ENCODE results near the gene CFAP46.

Gene CFAP46

DNA sequence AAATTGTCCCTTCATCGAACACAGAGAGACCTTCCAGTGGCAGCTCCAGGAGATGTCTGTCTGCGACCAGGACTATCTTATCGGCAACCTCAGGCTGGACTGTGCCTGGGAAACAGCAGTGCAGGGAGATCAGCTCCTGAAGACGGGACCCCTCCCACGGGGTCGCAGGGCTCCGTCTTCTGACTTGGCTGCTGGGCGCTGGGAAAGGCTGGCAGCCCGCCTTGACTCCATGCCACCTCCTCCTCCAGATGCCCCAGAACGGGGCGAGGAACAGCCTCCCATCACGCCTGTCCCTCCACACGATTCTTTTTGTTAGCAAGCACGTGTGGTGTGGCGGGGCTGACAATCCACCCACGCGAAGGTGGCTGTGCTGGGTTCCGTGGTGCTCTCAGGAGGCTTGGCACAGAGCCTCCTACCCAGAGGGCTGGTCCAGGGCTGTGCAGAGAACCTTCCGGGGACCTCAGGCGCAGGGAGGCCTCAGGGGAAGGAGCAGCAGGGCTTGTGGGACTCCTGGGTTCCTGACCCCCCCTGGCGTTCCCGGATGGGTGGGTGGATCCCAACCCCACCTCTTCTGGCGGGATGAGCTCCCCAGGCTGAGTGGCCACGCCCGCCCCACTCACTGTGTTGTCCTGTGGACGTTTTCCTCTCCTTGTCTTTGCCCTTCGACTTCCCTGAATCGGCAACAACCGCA is 108.8 kb downstream of the CFAP46 start:
- no peaks in the 10 kb centered on the region for H3K36me3 ChIP-seq (ENCODE audit: insufficient read depth, low read length)
- H4K20me1 ChIP-seq (ENCODE audit: insufficient read depth, low read length, poor library complexity, severe bottlenecking), result no peaks in the 10 kb centered on the region
- H3K9ac ChIP-seq (ENCODE audit: low read depth, low read length, poor library complexity, severe bottlenecking), result no peak overlapping the region
- no peak overlapping the region for H3K4me2 ChIP-seq (ENCODE audit: low read depth, low read length, poor library complexity, severe bottlenecking)
- H3K9me2 ChIP-seq (replicated peaks; ENCODE audit: low read depth, low read length), result no peaks in the 10 kb centered on the region
- H2AFZ ChIP-seq (ENCODE audit: low read length), result no peak overlapping the region
- no peaks in the 10 kb centered on the region for H3K9me3 ChIP-seq (ENCODE audit: insufficient read depth, low read depth, low read length)
- H3F3A ChIP-seq (ENCODE audit: low read depth), result no peaks in the 10 kb centered on the region
- TF ChIP-seq, protein P1, sequence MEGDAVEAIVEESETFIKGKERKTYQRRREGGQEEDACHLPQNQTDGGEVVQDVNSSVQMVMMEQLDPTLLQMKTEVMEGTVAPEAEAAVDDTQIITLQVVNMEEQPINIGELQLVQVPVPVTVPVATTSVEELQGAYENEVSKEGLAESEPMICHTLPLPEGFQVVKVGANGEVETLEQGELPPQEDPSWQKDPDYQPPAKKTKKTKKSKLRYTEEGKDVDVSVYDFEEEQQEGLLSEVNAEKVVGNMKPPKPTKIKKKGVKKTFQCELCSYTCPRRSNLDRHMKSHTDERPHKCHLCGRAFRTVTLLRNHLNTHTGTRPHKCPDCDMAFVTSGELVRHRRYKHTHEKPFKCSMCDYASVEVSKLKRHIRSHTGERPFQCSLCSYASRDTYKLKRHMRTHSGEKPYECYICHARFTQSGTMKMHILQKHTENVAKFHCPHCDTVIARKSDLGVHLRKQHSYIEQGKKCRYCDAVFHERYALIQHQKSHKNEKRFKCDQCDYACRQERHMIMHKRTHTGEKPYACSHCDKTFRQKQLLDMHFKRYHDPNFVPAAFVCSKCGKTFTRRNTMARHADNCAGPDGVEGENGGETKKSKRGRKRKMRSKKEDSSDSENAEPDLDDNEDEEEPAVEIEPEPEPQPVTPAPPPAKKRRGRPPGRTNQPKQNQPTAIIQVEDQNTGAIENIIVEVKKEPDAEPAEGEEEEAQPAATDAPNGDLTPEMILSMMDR (conservative IDR thresholded peaks at IDR 0.05; ENCODE audit: low read length), result no peak
- H3K4me1 ChIP-seq (ENCODE audit: insufficient read depth, low read length, poor library complexity, severe bottlenecking), result no peaks in the 10 kb centered on the region
- H3K4me3 ChIP-seq (ENCODE audit: low read length, poor library complexity, severe bottlenecking), result no peak overlapping the region
- no peaks in the 10 kb centered on the region for H3K79me2 ChIP-seq (ENCODE audit: insufficient read depth, low read length)
- no peaks in the 10 kb centered on the region for H3K27me3 ChIP-seq (ENCODE audit: insufficient read depth, low read length, poor library complexity, severe bottlenecking)

DNA sequence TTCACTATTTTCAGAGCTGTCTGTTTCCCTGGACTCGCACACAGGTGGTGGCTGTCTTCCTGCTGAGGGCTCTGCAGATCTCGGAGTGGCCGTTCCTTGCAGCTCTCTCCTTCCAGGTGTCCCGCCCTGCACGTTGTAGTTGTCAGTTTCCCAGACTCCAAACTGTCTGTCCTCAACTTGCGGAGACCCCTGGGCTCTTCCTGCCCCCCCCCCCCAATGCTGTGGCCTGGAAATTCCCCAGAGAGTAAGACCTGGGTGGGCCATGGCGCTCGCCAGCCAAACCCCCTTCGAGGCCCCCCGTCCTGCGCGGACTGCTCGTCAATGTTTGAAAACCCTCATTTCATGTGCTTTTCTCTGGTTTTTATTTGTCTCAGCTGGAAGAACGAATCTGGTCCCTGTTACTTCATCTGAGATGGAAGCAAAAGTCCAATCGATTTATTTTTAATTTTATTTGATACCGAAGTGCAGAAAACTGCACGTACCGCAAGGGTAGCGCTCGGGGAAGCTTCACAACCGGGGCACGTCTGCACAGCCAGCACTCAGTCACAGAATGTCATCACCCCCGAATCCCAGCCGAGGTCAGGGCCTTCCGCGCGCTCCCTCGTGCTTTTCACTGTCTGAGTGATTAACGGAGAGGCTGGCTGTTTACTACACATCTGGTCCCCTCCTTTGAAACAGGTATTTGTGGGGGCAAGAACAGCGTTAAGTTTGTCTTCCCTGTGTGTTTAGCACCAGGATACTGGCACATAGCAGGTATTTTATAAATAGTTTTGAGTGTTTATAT is 110.0 kb downstream of the CFAP46 start:
- TF ChIP-seq EZH2phosphoT487 (IDR thresholded peaks at IDR 0.05; ENCODE audit: borderline replicate concordance), result no peak
- TF ChIP-seq, protein P1 (conservative IDR thresholded peaks at IDR 0.05; ENCODE audit: low read length), result no peak
- no peaks in the 10 kb centered on the region for H3K27me3 ChIP-seq (ENCODE audit: insufficient read depth, low read length, poor library complexity, severe bottlenecking)

DNA sequence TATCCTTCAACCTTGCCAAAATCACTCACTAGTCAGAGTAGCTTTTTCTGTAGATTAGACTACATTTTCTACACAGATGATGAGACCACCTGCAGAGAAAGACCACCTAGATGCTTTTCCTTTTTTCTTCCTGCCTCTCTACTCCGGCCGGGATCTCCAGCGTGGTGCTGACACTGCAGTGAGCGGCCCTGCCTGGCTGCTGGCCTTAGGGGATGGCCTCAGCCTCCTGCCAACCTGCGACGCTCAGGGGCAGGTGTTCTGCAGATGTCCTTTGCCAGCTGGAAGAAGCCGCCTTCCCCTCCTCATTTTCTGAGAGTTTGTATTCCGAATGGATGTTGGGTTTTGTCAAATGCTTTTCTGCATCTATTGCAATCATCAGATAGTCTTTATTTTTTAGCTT is 113.0 kb downstream of the CFAP46 start:
- H3K4me3 ChIP-seq (ENCODE audit: low read length, poor library complexity, severe bottlenecking), result no peak overlapping the region
- H3K79me2 ChIP-seq (ENCODE audit: insufficient read depth, low read length), result no peaks in the 10 kb centered on the region
- no peak overlapping the region for H3K4me2 ChIP-seq (ENCODE audit: low read depth, low read length, poor library complexity, severe bottlenecking)
- H3K4me1 ChIP-seq (ENCODE audit: insufficient read depth, low read length, poor library complexity, severe bottlenecking), result no peaks in the 10 kb centered on the region
- peaks cover 7% of the 10 kb centered on the region; the same call in 1 of the 2 replicates for H3K9me3 ChIP-seq (ENCODE audit: insufficient read depth, low read depth, low read length)
- TF ChIP-seq EZH2phosphoT487 (IDR thresholded peaks at IDR 0.05; ENCODE audit: borderline replicate concordance), result no peak
- TF ChIP-seq, protein P1 (conservative IDR thresholded peaks at IDR 0.05; ENCODE audit: low read length), result no peak
- no peaks in the 10 kb centered on the region for H3K36me3 ChIP-seq (ENCODE audit: insufficient read depth, low read length)
- no peak overlapping the region for H2AFZ ChIP-seq (ENCODE audit: low read length)
- no peak overlapping the region for H3K9ac ChIP-seq (ENCODE audit: low read depth, low read length, poor library complexity, severe bottlenecking)
- no peaks in the 10 kb centered on the region for H3K9me2 ChIP-seq (replicated peaks; ENCODE audit: low read depth, low read length)
- H4K20me1 ChIP-seq (ENCODE audit: insufficient read depth, low read length, poor library complexity, severe bottlenecking), result no peaks in the 10 kb centered on the region
- H3K27me3 ChIP-seq (ENCODE audit: insufficient read depth, low read length, poor library complexity, severe bottlenecking), result no peaks in the 10 kb centered on the region
- no peaks in the 10 kb centered on the region; the same call in 1 of the 2 replicates for H3F3A ChIP-seq (ENCODE audit: low read depth)

More for the DNA sequence above, 110.0 kb downstream of the CFAP46 start:
- no peak overlapping the region for H3K4me2 ChIP-seq (ENCODE audit: low read depth, low read length, poor library complexity, severe bottlenecking)
- no peaks in the 10 kb centered on the region for H3K9me2 ChIP-seq (replicated peaks; ENCODE audit: low read depth, low read length)
- H3F3A ChIP-seq (ENCODE audit: low read depth), result no peaks in the 10 kb centered on the region
- no peak overlapping the region for H3K4me3 ChIP-seq (ENCODE audit: low read length, poor library complexity, severe bottlenecking)
- H3K79me2 ChIP-seq (ENCODE audit: insufficient read depth, low read length), result no peaks in the 10 kb centered on the region
- no peaks in the 10 kb centered on the region for H4K20me1 ChIP-seq (ENCODE audit: insufficient read depth, low read length, poor library complexity, severe bottlenecking)
- no peak overlapping the region for H3K9ac ChIP-seq (ENCODE audit: low read depth, low read length, poor library complexity, severe bottlenecking)
- no peak overlapping the region for H2AFZ ChIP-seq (ENCODE audit: low read length)
- H3K9me3 ChIP-seq (ENCODE audit: insufficient read depth, low read depth, low read length), result no peaks in the 10 kb centered on the region; the same call in 1 of the 2 replicates
- no peaks in the 10 kb centered on the region for H3K36me3 ChIP-seq (ENCODE audit: insufficient read depth, low read length)
- H3K4me1 ChIP-seq (ENCODE audit: insufficient read depth, low read length, poor library complexity, severe bottlenecking), result no peaks in the 10 kb centered on the region
